BLaER1 treated with 17β-estradiol and CSF1 and Interleukin-3, amounts not matched to agents 10 nM and 100 nM (cell line): ENCODE results near the gene DNAH3.
A peak's percentile ranks its signal among the peaks of the same experiment; 100 is the strongest.
"Not testable (repeated sequence)": the region's sequence is repeated elsewhere in the genome, so short reads cannot be mapped to it uniquely, and the experiment has no call there.

Experiments used
- H3K27ac ChIP-seq, 11 experiments: shearing (Covaris generic); formaldehyde crosslinking; 2 replicates each; pipeline ENCODE4 v1.8.1; 2022
- H3K27me3 ChIP-seq, 11 experiments: shearing (Covaris generic); formaldehyde crosslinking; 2 replicates each; pipeline ENCODE4 v1.8.1; 2022
- H3K36me3 ChIP-seq, 11 experiments: shearing (Covaris generic); formaldehyde crosslinking; 2 replicates each; pipeline ENCODE4 v1.8.1; 2022
- H3K4me1 ChIP-seq, 10 experiments: shearing (Covaris generic); formaldehyde crosslinking; 2 replicates each; pipeline ENCODE4 v1.8.1; 2022
- H3K4me2 ChIP-seq, 11 experiments: shearing (Covaris generic); formaldehyde crosslinking; 2 replicates each; pipeline ENCODE4 v1.8.1; 2022
- H3K4me3 ChIP-seq, 10 experiments: shearing (Covaris generic); formaldehyde crosslinking; 2 replicates each; pipeline ENCODE4 v1.8.1; 2022
- H3K9ac ChIP-seq, 11 experiments: shearing (Covaris generic); formaldehyde crosslinking; 2 replicates each; pipeline ENCODE4 v1.8.1; 2022
- H3K9me3 ChIP-seq, 11 experiments: shearing (Covaris generic); formaldehyde crosslinking; replicated peaks in 1 of 11; 2 replicates each; pipeline ENCODE4 v1.8.1; 2022
- H4K20me1 ChIP-seq, 11 experiments: shearing (Covaris generic); formaldehyde crosslinking; 2 replicates each; pipeline ENCODE4 v1.8.1; 2022
- Cebpa-rat ChIP-seq, 11 experiments: shearing (Covaris generic); IDR thresholded peaks; 2 replicates each; pipeline ENCODE4 v1.8.1; 2022

Gene DNAH3

GRCh38 chr16:21028728-21029127 is 121.9 kb downstream of the DNAH3 start:
- Histone ChIP-seq H3K4me3 (no peak overlapping the region), H3K36me3 (no peaks in the 10 kb centered on the region), H3K4me2 (0 out of 22 replicates have a peak overlapping the region, but pooled peaks of 1 of the 11 experiments have one; percentile 4), H3K9ac (no peak overlapping the region), H3K9me3 (no peaks in the 10 kb centered on the region), H4K20me1 (no peaks in the 10 kb centered on the region), H3K4me1 (0 out of 20 replicates have a peak, but pooled peaks cover 0 to 6% (median 0%) of the 10 kb centered on the region in 10 experiments), H3K27me3 (no peaks in the 10 kb centered on the region), H3K27ac (no peak overlapping the region)
- TF ChIP-seq Cebpa-rat (IDR thresholded peaks at IDR 0.05) = no peak

GRCh38 chr16:21026846-21027245 is 123.8 kb downstream of the DNAH3 start:
- no peaks in the 10 kb centered on the region for H4K20me1 ChIP-seq
- no peak overlapping the region for H3K27ac ChIP-seq
- H3K4me3 ChIP-seq = no peak overlapping the region
- TF ChIP-seq Cebpa-rat (IDR thresholded peaks at IDR 0.05) = no peak
- H3K36me3 ChIP-seq = no peaks in the 10 kb centered on the region
- H3K9me3 ChIP-seq = no peaks in the 10 kb centered on the region
- 0 out of 20 replicates have a peak, but pooled peaks cover 0 to 6% (median 0%) of the 10 kb centered on the region in 10 experiments for H3K4me1 ChIP-seq
- no peak overlapping the region for H3K9ac ChIP-seq
- H3K27me3 ChIP-seq = no peaks in the 10 kb centered on the region
- no peak overlapping the region for H3K4me2 ChIP-seq

- Histone ChIP-seq H3K9ac (no peak overlapping the region), H3K27me3 (no peaks in the 10 kb centered on the region), H3K27ac (no peak overlapping the region), H3K4me1 (0 out of 20 replicates have a peak, but pooled peaks cover 0 to 3% (median 0%) of the 10 kb centered on the region in 10 experiments), H4K20me1 (no peaks in the 10 kb centered on the region), H3K4me2 (no peak overlapping the region), H3K4me3 (no peak overlapping the region), H3K9me3 (no peaks in the 10 kb centered on the region), H3K36me3 (no peaks in the 10 kb centered on the region)
- TF ChIP-seq Cebpa-rat (IDR thresholded peaks at IDR 0.05) = no peak
These were observed 127.0 kb downstream of the DNAH3 start for GRCh38 chr16:21023509-21024202.

- Histone ChIP-seq H3K27me3 (no peaks in the 10 kb centered on the region), H3K4me3 (no peak overlapping the region), H3K27ac (no peak overlapping the region), H3K36me3 (no peaks in the 10 kb centered on the region), H4K20me1 (no peaks in the 10 kb centered on the region), H3K9me3 (no peaks in the 10 kb centered on the region), H3K9ac (no peak overlapping the region), H3K4me1 (peaks cover 0 to under 1% (median 0%) of the 10 kb centered on the region in 10 experiments; a peak in 1 of 20 replicates), H3K4me2 (no peak overlapping the region)
- no peak for TF ChIP-seq Cebpa-rat (IDR thresholded peaks at IDR 0.05)
These were observed 129.3 kb downstream of the DNAH3 start for GRCh38 chr16:21021316-21021715.

GRCh38 chr16:21009815-21010214 is 140.8 kb downstream of the DNAH3 start:
- Histone ChIP-seq H3K4me2 (no peak overlapping the region), H3K4me1 (no peaks in the 10 kb centered on the region), H4K20me1 (no peaks in the 10 kb centered on the region), H3K9me3 (peaks cover 10 to 22% (median 15%) of the 10 kb centered on the region in 11 experiments; a peak in 19 of 22 replicates), H3K4me3 (no peak overlapping the region), H3K9ac (no peak overlapping the region), H3K27me3 (no peaks in the 10 kb centered on the region), H3K36me3 (no peaks in the 10 kb centered on the region), H3K27ac (no peak overlapping the region)
- no peak for TF ChIP-seq Cebpa-rat (IDR thresholded peaks at IDR 0.05)

GRCh38 chr16:21005008-21005407 is 145.6 kb downstream of the DNAH3 start:
- Histone ChIP-seq H3K27me3 (no peaks in the 10 kb centered on the region), H4K20me1 (no peaks in the 10 kb centered on the region), H3K4me3 (no peak overlapping the region), H3K36me3 (no peaks in the 10 kb centered on the region), H3K9ac (no peak overlapping the region), H3K27ac (no peak overlapping the region), H3K4me1 (no peaks in the 10 kb centered on the region), H3K4me2 (no peak overlapping the region), H3K9me3 (peaks cover 7 to 12% (median 10%) of the 10 kb centered on the region in 11 experiments; a peak in 18 of 22 replicates)
- no peak for TF ChIP-seq Cebpa-rat (IDR thresholded peaks at IDR 0.05)

- no peak overlapping the region for H3K4me3 ChIP-seq
- no peak overlapping the region for H3K4me2 ChIP-seq
- H3K9ac ChIP-seq = no peak overlapping the region
- H3K27me3 ChIP-seq = no peaks in the 10 kb centered on the region
- no peaks in the 10 kb centered on the region for H4K20me1 ChIP-seq
- H3K36me3 ChIP-seq = no peaks in the 10 kb centered on the region
- no peak for TF ChIP-seq Cebpa-rat (IDR thresholded peaks at IDR 0.05)
- no peak overlapping the region for H3K27ac ChIP-seq
- H3K4me1 ChIP-seq = no peaks in the 10 kb centered on the region
- H3K9me3 ChIP-seq = 0 out of 22 replicates have a peak, but pooled peaks cover 0 to under 1% (median 0%) of the 10 kb centered on the region in 11 experiments
These were observed 149.4 kb downstream of the DNAH3 start for GRCh38 chr16:21001262-21001661.

GRCh38 chr16:20997147-20997546 is 153.5 kb downstream of the DNAH3 start:
- no peaks in the 10 kb centered on the region for H3K27me3 ChIP-seq
- no peak overlapping the region for H3K4me3 ChIP-seq
- H3K9me3 ChIP-seq = no peaks in the 10 kb centered on the region
- TF ChIP-seq Cebpa-rat (IDR thresholded peaks at IDR 0.05) = no peak
- H3K27ac ChIP-seq = no peak overlapping the region
- H3K9ac ChIP-seq = no peak overlapping the region
- no peaks in the 10 kb centered on the region for H3K36me3 ChIP-seq
- H3K4me1 ChIP-seq = no peaks in the 10 kb centered on the region
- H3K4me2 ChIP-seq = no peak overlapping the region
- H4K20me1 ChIP-seq = no peaks in the 10 kb centered on the region

GRCh38 chr16:20995711-20996110 is 154.9 kb downstream of the DNAH3 start:
- Histone ChIP-seq H3K27me3 (no peaks in the 10 kb centered on the region), H3K27ac (no peak overlapping the region), H3K4me1 (no peaks in the 10 kb centered on the region), H3K4me2 (no peak overlapping the region), H3K4me3 (no peak overlapping the region), H3K9me3 (no peaks in the 10 kb centered on the region), H3K36me3 (no peaks in the 10 kb centered on the region), H3K9ac (no peak overlapping the region), H4K20me1 (no peaks in the 10 kb centered on the region)
- no peak for TF ChIP-seq Cebpa-rat (IDR thresholded peaks at IDR 0.05)

GRCh38 chr16:20989496-20990070 is 161.1 kb downstream of the DNAH3 start:
- H3K4me1 ChIP-seq = not testable (repeated sequence)

More at GRCh38 chr16:20989496-20990070, 161.1 kb downstream of the DNAH3 start:
- not testable (repeated sequence) for H4K20me1 ChIP-seq, H3K27ac ChIP-seq, H3K27me3 ChIP-seq, H3K4me3 ChIP-seq, H3K4me2 ChIP-seq, H3K36me3 ChIP-seq, H3K9ac ChIP-seq
- peaks cover 0 to 23% (median 9%) of the 10 kb centered on the region in 11 experiments; a peak in 11 of 22 replicates for H3K9me3 ChIP-seq
